Central memory CD8-positive, alpha-beta T cell (primary cell): ENCODE data around the gene IARS2.
A peak's percentile ranks its signal among the peaks of the same experiment; 100 is the strongest.

ENCODE experiments used
- ATAC-seq: fragments of 150-1000 bp; cut with Tn5 transposase; replicated peaks from 2 replicates; pipeline ENCODE4 v1.10.0; 2022; ENCODE audit warnings: mild to moderate bottlenecking, moderate FRiP score, moderate number of reproducible peaks; ENCODE audit not compliant: poor library complexity, severe bottlenecking; ENCODE audit errors: extremely low read depth
- DNase-seq, 2 donors: peaks; one replicate each; pipeline ENCODE4 v3.0.0; 2021; ENCODE audit warnings: low spot score in 2 of 2
- H3K27ac Mint-ChIP-seq: one replicate; pipeline ENCODE4 v1.8.0; 2022; ENCODE audit warnings: low read depth, mild to moderate bottlenecking, moderate library complexity, mixed read lengths
- H3K27me3 Mint-ChIP-seq: one replicate; pipeline ENCODE4 v1.8.0; 2022; ENCODE audit warnings: mixed read lengths
- H3K36me3 Mint-ChIP-seq: one replicate; pipeline ENCODE4 v1.8.0; 2022; ENCODE audit warnings: mild to moderate bottlenecking, moderate library complexity, mixed read lengths; ENCODE audit not compliant: insufficient read depth
- H3K4me1 Mint-ChIP-seq: one replicate; pipeline ENCODE4 v1.8.0; 2022; ENCODE audit warnings: mixed read lengths
- H3K4me3 Mint-ChIP-seq: one replicate; pipeline ENCODE4 v1.8.0; 2022; ENCODE audit warnings: mild to moderate bottlenecking, moderate library complexity, mixed read lengths
- H3K9me3 Mint-ChIP-seq: one replicate; pipeline ENCODE4 v1.8.0; 2022; ENCODE audit warnings: mixed read lengths

The IARS2 gene

GRCh38 chr1:220094016-220094911 is at the start of gene IARS2:
TSS of gene IARS2 (plus strand) at chr1:220094132. CDS start at chr1:220094217, 85 bp downstream.
- ATAC-seq (peak; percentile 64), DNase-seq (peak; percentile 83 to 87)
- Mint-ChIP-seq H3K36me3 (peaks cover 28% of the 10 kb centered on the region), H3K4me1 (peaks cover 16% of the 10 kb centered on the region), H3K9me3 (no peaks in the 10 kb centered on the region), H3K27ac (peak within 1 kb of the TSS; percentile 4), H3K27me3 (no peaks in the 10 kb centered on the region), H3K4me3 (peak within 1 kb of the TSS; percentile 65)

- H3K4me3 Mint-ChIP-seq, result peak overlapping the region; percentile 84
- peak overlapping the region; percentile 87 for H3K27ac Mint-ChIP-seq
- H3K27me3 Mint-ChIP-seq, result no peaks in the 10 kb centered on the region
- peaks cover 23% of the 10 kb centered on the region for H3K36me3 Mint-ChIP-seq
- H3K4me1 Mint-ChIP-seq, result peaks cover 22% of the 10 kb centered on the region
- H3K9me3 Mint-ChIP-seq, result no peaks in the 10 kb centered on the region
- no peak for ATAC-seq
- no peak for DNase-seq
These were observed 49.1 kb upstream of the IARS2 start for GRCh38 chr1:220044678-220045355.

- H3K27me3 Mint-ChIP-seq, result no peaks in the 10 kb centered on the region
- H3K27ac Mint-ChIP-seq, result peak overlapping the region; percentile 87
- peaks cover 19% of the 10 kb centered on the region for H3K36me3 Mint-ChIP-seq
- no peaks in the 10 kb centered on the region for H3K9me3 Mint-ChIP-seq
- peak; percentile 30 for ATAC-seq
- H3K4me3 Mint-ChIP-seq, result peak overlapping the region; percentile 84
- H3K4me1 Mint-ChIP-seq, result peaks cover 22% of the 10 kb centered on the region
- DNase-seq, result no peak
These were observed 48.4 kb upstream of the IARS2 start for GRCh38 chr1:220045356-220046051.

GRCh38 chr1:220046052-220046930 is 47.6 kb upstream of the IARS2 start, which contains the start of gene EPRS1:
TSS of gene EPRS1 (minus strand) at chr1:220046505. CDS start at chr1:220046388, 117 bp downstream.
- Mint-ChIP-seq H3K27me3 (no peaks in the 10 kb centered on the region), H3K36me3 (peaks cover 17% of the 10 kb centered on the region), H3K4me3 (peak within 1 kb of the TSS; percentile 84), H3K9me3 (no peaks in the 10 kb centered on the region), H3K27ac (peak within 1 kb of the TSS; percentile 87), H3K4me1 (peaks cover 22% of the 10 kb centered on the region)
- peak; percentile 97 for ATAC-seq
- peak; percentile 88 to 93 for DNase-seq

- no peaks in the 10 kb centered on the region for H3K27me3 Mint-ChIP-seq
These were observed 37.6 kb upstream of the IARS2 start for GRCh38 chr1:220056374-220056773.

GRCh38 chr1:220060876-220061275 is 33.1 kb upstream of the IARS2 start:
- H3K9me3 Mint-ChIP-seq, result no peaks in the 10 kb centered on the region
- H3K4me1 Mint-ChIP-seq, result peaks cover 7% of the 10 kb centered on the region
- H3K27me3 Mint-ChIP-seq, result no peaks in the 10 kb centered on the region
- H3K36me3 Mint-ChIP-seq, result peaks cover 11% of the 10 kb centered on the region
- H3K4me3 Mint-ChIP-seq, result no peak overlapping the region
- ATAC-seq, result no peak
- no peak for DNase-seq
- no peak overlapping the region for H3K27ac Mint-ChIP-seq

More at GRCh38 chr1:220056374-220056773, 37.6 kb upstream of the IARS2 start:
- Mint-ChIP-seq H3K36me3 (peaks cover 10% of the 10 kb centered on the region), H3K9me3 (no peaks in the 10 kb centered on the region), H3K27ac (peak overlapping the region; percentile 81), H3K4me1 (peaks cover 16% of the 10 kb centered on the region), H3K4me3 (peak overlapping the region; percentile 50)
- no peak for DNase-seq
- ATAC-seq, result peak; percentile 100

GRCh38 chr1:220062629-220063028 is 31.3 kb upstream of the IARS2 start:
- no peaks in the 10 kb centered on the region for H3K9me3 Mint-ChIP-seq
- peaks cover 9% of the 10 kb centered on the region for H3K36me3 Mint-ChIP-seq
- H3K27me3 Mint-ChIP-seq, result no peaks in the 10 kb centered on the region
- DNase-seq (no peak), ATAC-seq (no peak)
- no peaks in the 10 kb centered on the region for H3K4me1 Mint-ChIP-seq
- no peak overlapping the region for H3K27ac Mint-ChIP-seq
- no peak overlapping the region for H3K4me3 Mint-ChIP-seq

- no peaks in the 10 kb centered on the region for H3K27me3 Mint-ChIP-seq
- H3K27ac Mint-ChIP-seq, result no peak overlapping the region
- H3K4me1 Mint-ChIP-seq, result no peaks in the 10 kb centered on the region
- no peak overlapping the region for H3K4me3 Mint-ChIP-seq
- no peaks in the 10 kb centered on the region for H3K9me3 Mint-ChIP-seq
- peaks cover 15% of the 10 kb centered on the region for H3K36me3 Mint-ChIP-seq
- ATAC-seq (no peak), DNase-seq (no peak)
These were observed 26.4 kb upstream of the IARS2 start for GRCh38 chr1:220067269-220068204.

GRCh38 chr1:220076861-220077762 is 16.8 kb upstream of the IARS2 start:
- H3K36me3 Mint-ChIP-seq, result peaks cover 25% of the 10 kb centered on the region
- no peak overlapping the region for H3K4me3 Mint-ChIP-seq
- no peak overlapping the region for H3K27ac Mint-ChIP-seq
- DNase-seq (no peak), ATAC-seq (no peak)
- H3K27me3 Mint-ChIP-seq, result no peaks in the 10 kb centered on the region
- H3K4me1 Mint-ChIP-seq, result peaks cover 12% of the 10 kb centered on the region
- no peaks in the 10 kb centered on the region for H3K9me3 Mint-ChIP-seq

- no peaks in the 10 kb centered on the region for H3K9me3 Mint-ChIP-seq
- H3K27ac Mint-ChIP-seq, result no peak overlapping the region
- peaks cover 12% of the 10 kb centered on the region for H3K4me1 Mint-ChIP-seq
- ATAC-seq (no peak), DNase-seq (no peak)
- no peak overlapping the region for H3K4me3 Mint-ChIP-seq
- H3K27me3 Mint-ChIP-seq, result no peaks in the 10 kb centered on the region
- peaks cover 21% of the 10 kb centered on the region for H3K36me3 Mint-ChIP-seq
These were observed 16.0 kb upstream of the IARS2 start for GRCh38 chr1:220077887-220078286.
